GM21786 (cell line): ENCODE results near the gene GNAS-AS1.

Experiments
- ATAC-seq: cut with Tn5 transposase; IDR thresholded peaks from one replicate; pipeline ENCODE4 v1.9.1; 2021; ENCODE audit not compliant: unreplicated experiment

GNAS-AS1 gene

GRCh38 chr20:58811334-58811733 is 39.4 kb downstream of the GNAS-AS1 start:
- ATAC-seq = no peak

- ATAC-seq = no peak
Measured at GRCh38 chr20:58810879-58811250, 39.8 kb downstream of the GNAS-AS1 start.

GRCh38 chr20:58810116-58810878 is 40.4 kb downstream of the GNAS-AS1 start:
- no peak for ATAC-seq

GRCh38 chr20:58808271-58809046 is 42.2 kb downstream of the GNAS-AS1 start:
- ATAC-seq = no peak

- no peak for ATAC-seq
Measured at GRCh38 chr20:58807801-58808200, 42.9 kb downstream of the GNAS-AS1 start.

- no peak for ATAC-seq
Measured at GRCh38 chr20:58803533-58803932, 47.2 kb downstream of the GNAS-AS1 start.

GRCh38 chr20:58802061-58802460 is 48.6 kb downstream of the GNAS-AS1 start:
- ATAC-seq = no peak

- ATAC-seq = no peak
Measured at GRCh38 chr20:58800134-58800871, 50.4 kb downstream of the GNAS-AS1 start.

- no peak for ATAC-seq
Measured at GRCh38 chr20:58797371-58798338, 53.0 kb downstream of the GNAS-AS1 start.

GRCh38 chr20:58795923-58796245 is 54.8 kb downstream of the GNAS-AS1 start:
- no peak for ATAC-seq

GRCh38 chr20:58795181-58795922 is 55.4 kb downstream of the GNAS-AS1 start:
- no peak for ATAC-seq

- no peak for ATAC-seq
Measured at GRCh38 chr20:58794510-58795180, 56.1 kb downstream of the GNAS-AS1 start.

GRCh38 chr20:58793512-58794420 is 56.9 kb downstream of the GNAS-AS1 start:
- ATAC-seq = no peak

GRCh38 chr20:58792426-58792825 is 58.3 kb downstream of the GNAS-AS1 start:
- no peak for ATAC-seq

- no peak for ATAC-seq
Measured at GRCh38 chr20:58791286-58791685, 59.4 kb downstream of the GNAS-AS1 start.

- no peak for ATAC-seq
Measured at GRCh38 chr20:58790454-58790853, 60.2 kb downstream of the GNAS-AS1 start.

GRCh38 chr20:58788896-58789544 is 61.7 kb downstream of the GNAS-AS1 start:
- ATAC-seq = no peak
